Endodermal cell (in vitro differentiated cells): ENCODE data around the gene COL4A1. TPM values are rescaled to one million over a fixed set of nuclear protein-coding genes. Genes with fewer than 3 reads are reported as not detected.
A peak's percentile ranks its signal among the peaks of the same experiment; 100 is the strongest.

Experiments used
- DNase-seq: peaks from one replicate; pipeline ENCODE4 v3.0.0-alpha.2; 2017
- H3K27ac ChIP-seq: 2 replicates; pipeline ENCODE4 v1.5.1; 2013; ENCODE audit warnings: mild to moderate bottlenecking, low read depth, low read length, moderate library complexity
- H3K27me3 ChIP-seq: 2 replicates; pipeline ENCODE4 v1.6.1; 2013; ENCODE audit warnings: mild to moderate bottlenecking, low read length, moderate library complexity; ENCODE audit not compliant: insufficient read depth, control insufficient read depth, poor library complexity, severe bottlenecking
- H3K36me3 ChIP-seq: 2 replicates; pipeline ENCODE4 v1.7.0; 2013; ENCODE audit warnings: mild to moderate bottlenecking, low read length, moderate library complexity; ENCODE audit not compliant: control insufficient read depth, insufficient read depth
- H3K4me1 ChIP-seq: one replicate; pipeline ENCODE4 v1.7.0; 2013; ENCODE audit warnings: low read length; ENCODE audit not compliant: control insufficient read depth, insufficient read depth
- H3K4me3 ChIP-seq: 2 replicates; pipeline ENCODE4 v1.5.1; 2013; ENCODE audit warnings: mild to moderate bottlenecking, low read length, moderate library complexity
- H3K9ac ChIP-seq: 2 replicates; pipeline ENCODE4 v1.6.1; 2013; ENCODE audit warnings: mild to moderate bottlenecking, low read length, moderate library complexity; ENCODE audit not compliant: poor library complexity, severe bottlenecking; ENCODE audit errors: extremely low read depth
- H3K9me3 ChIP-seq: 2 replicates; pipeline ENCODE4 v1.6.1; 2013; ENCODE audit warnings: mild to moderate bottlenecking, low read length, moderate library complexity; ENCODE audit not compliant: control insufficient read depth
- H3K27ac Mint-ChIP-seq: 2 replicates; pipeline ENCODE4 v1.8.0; 2020; ENCODE audit warnings: mixed read lengths
- H3K27me3 Mint-ChIP-seq: 2 replicates; pipeline ENCODE4 v1.8.0; 2021; ENCODE audit warnings: mild to moderate bottlenecking, mixed read lengths; ENCODE audit not compliant: insufficient read depth
- H3K36me3 Mint-ChIP-seq: 2 replicates; pipeline ENCODE4 v1.8.0; 2020; ENCODE audit warnings: low read depth, mixed read lengths
- H3K4me1 Mint-ChIP-seq: 2 replicates; pipeline ENCODE4 v1.8.0; 2020; ENCODE audit warnings: mixed read lengths
- H3K4me3 Mint-ChIP-seq: 2 replicates; pipeline ENCODE4 v1.8.0; 2020; ENCODE audit warnings: mild to moderate bottlenecking, moderate library complexity, mixed read lengths
- H3K9me3 Mint-ChIP-seq: 2 replicates; pipeline ENCODE4 v1.8.0; 2020; ENCODE audit warnings: mild to moderate bottlenecking, mixed read lengths
- CTCF ChIP-seq: fragments of 200-600 bp; sonication (generic); conservative IDR thresholded peaks from 2 replicates; pipeline ENCODE4 v1.5.0; 2021; ENCODE audit warnings: antibody characterized with exemption, mild to moderate bottlenecking
- WGBS, 2 experiments: methylation state at CpG; one replicate each; pipeline versions ENCODE4 v1.1.5 to v1.1.7; 2013; ENCODE audit warnings: missing lambda C conversion rate in 2 of 2, mixed read lengths in 1 of 2; ENCODE audit not compliant: insufficient coverage in 1 of 2, insufficient read length in 1 of 2; 5-methylcytosine and 5-hydroxymethylcytosine counted together
- total RNA-seq, 2 donors: library from RNA; stranded (reverse); fragmentation: NEBNext Ultra II Directional in 1 of 2; extraction: Animal tissue kit (Norgen Biotek cat#: 25700) in 1 of 2; gene quantifications; 2 replicates in 1 of 2; 3 replicates in 1 of 2; pipeline ENCODE4 v1.2.1, GENCODE V29; 2021

The COL4A1 gene
- total RNA-seq, 2 donors from 2014 or later, result 702 to 764 TPM

- H3K4me1 ChIP-seq, result peaks cover 9% of the 10 kb centered on the region
- 97 to 100% methylated on average over 2 to 19 of the region's 19 CpGs for WGBS, 2 experiments
- Mint-ChIP-seq H3K36me3 (no peaks in the 10 kb centered on the region), H3K9me3 (no peaks in the 10 kb centered on the region), H3K4me3 (no peak overlapping the region), H3K27me3 (peaks cover 19% of the 10 kb centered on the region), H3K4me1 (peaks cover 14% of the 10 kb centered on the region), H3K27ac (no peak overlapping the region)
- DNase-seq, result no peak
- no peak for TF ChIP-seq CTCF
- no peak overlapping the region for H3K4me3 ChIP-seq
- H3K27me3 ChIP-seq, result peaks cover 12% of the 10 kb centered on the region
- no peaks in the 10 kb centered on the region for H3K36me3 ChIP-seq
- H3K9ac ChIP-seq, result no peak overlapping the region
- H3K9me3 ChIP-seq, result no peaks in the 10 kb centered on the region
- H3K27ac ChIP-seq, result no peak overlapping the region
Measured at GRCh38 chr13:110110783-110111182, 196.2 kb downstream of the COL4A1 start.

- no peak overlapping the region for H3K27ac Mint-ChIP-seq
- Histone ChIP-seq H3K27me3 (peaks cover 3% of the 10 kb centered on the region), H3K9me3 (no peaks in the 10 kb centered on the region), H3K36me3 (no peaks in the 10 kb centered on the region), H3K27ac (no peak overlapping the region), H3K4me3 (no peak overlapping the region), H3K9ac (no peak overlapping the region), H3K4me1 (peaks cover 9% of the 10 kb centered on the region)
- peak; percentile 79 for DNase-seq
- H3K4me3 Mint-ChIP-seq, result no peak overlapping the region
- no peaks in the 10 kb centered on the region for H3K9me3 Mint-ChIP-seq
- peaks cover 14% of the 10 kb centered on the region for H3K4me1 Mint-ChIP-seq
- no peak for TF ChIP-seq CTCF
- H3K36me3 Mint-ChIP-seq, result no peaks in the 10 kb centered on the region
- peaks cover 10% of the 10 kb centered on the region for H3K27me3 Mint-ChIP-seq
- 54 to 57% methylated on average over 14 to 15 of the region's 15 CpGs for WGBS, 2 experiments
Measured at GRCh38 chr13:110109910-110110309, 197.0 kb downstream of the COL4A1 start.

GRCh38 chr13:110109140-110109783 lies 197.7 kb downstream of the COL4A1 start:
- DNase-seq, result no peak
- TF ChIP-seq CTCF, result no peak
- Histone ChIP-seq H3K9ac (no peak overlapping the region), H3K4me3 (no peak overlapping the region), H3K27me3 (no peaks in the 10 kb centered on the region), H3K4me1 (peaks cover 9% of the 10 kb centered on the region), H3K36me3 (no peaks in the 10 kb centered on the region), H3K27ac (no peak overlapping the region), H3K9me3 (no peaks in the 10 kb centered on the region)
- H3K36me3 Mint-ChIP-seq, result no peaks in the 10 kb centered on the region
- WGBS, 2 experiments, result 50 to 62% methylated on average over 8 to 9 of the region's 10 CpGs
- peaks cover 14% of the 10 kb centered on the region for H3K4me1 Mint-ChIP-seq
- no peak overlapping the region for H3K4me3 Mint-ChIP-seq
- peaks cover 5% of the 10 kb centered on the region for H3K27me3 Mint-ChIP-seq
- H3K27ac Mint-ChIP-seq, result no peak overlapping the region
- no peaks in the 10 kb centered on the region for H3K9me3 Mint-ChIP-seq
